PC-9 (cell line): ENCODE measurements around the gene CAMK2B. TPM values are rescaled to one million over a fixed set of nuclear protein-coding genes. Genes with fewer than 3 reads are reported as not detected.
A peak's percentile ranks its signal among the peaks of the same experiment; 100 is the strongest.

ENCODE experiments used
- BruUV-seq: library from RNA; stranded (reverse); fragments of 400-500 nt; replicated peaks from 2 replicates; lab custom pipeline; 2021; lab: Mats Ljungman, UMichigan
- CTCF ChIA-PET: fragments of 300-600 bp; sonication (Branson Sonifier 250); formaldehyde crosslinking; loops from one replicate; lab custom pipeline; 2022; ENCODE audit warnings: antibody characterized with exemption; lab: Charles Lee
- POLR2A ChIA-PET: fragments of 300-600 bp; sonication (Branson Sonifier 250); formaldehyde crosslinking; loops from one replicate; lab custom pipeline; 2022; ENCODE audit warnings: antibody characterized with exemption; ENCODE audit not compliant: unreplicated experiment; lab: Charles Lee
- DNase-seq, 2 experiments: peaks; one replicate each; pipeline versions ENCODE4 v3.0.0 to v3.0.0-alpha.2; 2015 to 2022; ENCODE audit warnings: mixed read lengths in 1 of 2
- H2AFZ ChIP-seq: fragments of 200-600 bp; sonication (generic); 2 replicates; pipeline ENCODE4 v1.8.1; 2017; ENCODE audit warnings: antibody characterized with exemption
- H3F3A ChIP-seq: fragments of 200-600 bp; sonication (generic); 2 replicates; pipeline ENCODE4 v1.8.1; 2017; ENCODE audit warnings: antibody characterized with exemption, mild to moderate bottlenecking, low read depth; ENCODE audit not compliant: insufficient read depth
- H3K27ac ChIP-seq: fragments of 200-600 bp; sonication (generic); 2 replicates; pipeline ENCODE4 v1.6.1; 2016; ENCODE audit warnings: mixed run types
- H3K27me3 ChIP-seq: fragments of 200-600 bp; sonication (generic); 2 replicates; pipeline ENCODE4 v1.6.1; 2016; ENCODE audit warnings: low read depth, mixed run types; ENCODE audit not compliant: insufficient read depth
- H3K36me3 ChIP-seq: fragments of 200-600 bp; sonication (generic); 2 replicates; pipeline ENCODE4 v1.6.1; 2016; ENCODE audit warnings: low read depth, mixed run types
- H3K4me1 ChIP-seq: fragments of 200-600 bp; sonication (generic); replicated peaks from 2 replicates; pipeline ENCODE4 v1.6.1; 2016; ENCODE audit warnings: mixed run types; ENCODE audit not compliant: insufficient read depth
- H3K4me2 ChIP-seq: fragments of 200-600 bp; sonication (generic); 2 replicates; pipeline ENCODE4 v1.6.1; 2017; ENCODE audit warnings: mixed run types
- H3K4me3 ChIP-seq: fragments of 200-600 bp; sonication (generic); 2 replicates; pipeline ENCODE4 v1.6.1; 2016; ENCODE audit warnings: mixed run types
- H3K79me2 ChIP-seq: fragments of 200-600 bp; sonication (generic); 2 replicates; pipeline ENCODE4 v1.6.1; 2017; ENCODE audit warnings: low read depth, mixed run types
- H3K9me2 ChIP-seq: fragments of 200-600 bp; sonication (generic); 2 replicates; pipeline ENCODE4 v1.8.1; 2017; ENCODE audit warnings: mild to moderate bottlenecking; ENCODE audit not compliant: insufficient read depth
- H3K9me3 ChIP-seq: fragments of 200-600 bp; sonication (generic); 2 replicates; pipeline ENCODE4 v1.8.1; 2016; ENCODE audit warnings: low read depth; ENCODE audit not compliant: insufficient read depth
- H4K20me1 ChIP-seq: fragments of 200-600 bp; sonication (generic); 2 replicates; pipeline ENCODE4 v1.8.1; 2017; ENCODE audit not compliant: insufficient read depth
- EZH2 ChIP-seq: fragments of 200-600 bp; sonication (generic); IDR thresholded peaks from 2 replicates; pipeline ENCODE4 v1.8.0; 2017; ENCODE audit warnings: antibody characterized with exemption, low read depth
- intact Hi-C: fragments of 100-400 bp; cut with micrococcal nuclease; formaldehyde crosslinking; loops from one replicate; pipeline ENCODE4 v1.10.0; 2022; ENCODE audit not compliant: unreplicated experiment
- total RNA-seq: library from RNA; stranded (reverse); gene quantifications from 2 replicates; pipeline ENCODE4 v1.2.3, GENCODE V29; 2021
- TF ChIP-seq, protein P1 (sequence below): fragments of 200-600 bp; sonication (generic); conservative IDR thresholded peaks from 2 replicates; pipeline ENCODE4 v1.6.1; 2017; ENCODE audit warnings: mixed run types, antibody characterized with exemption, mild to moderate bottlenecking, moderate library complexity

The CAMK2B gene
- total RNA-seq, 1 experiment from 2014 or later = 0.15 TPM

DNA sequence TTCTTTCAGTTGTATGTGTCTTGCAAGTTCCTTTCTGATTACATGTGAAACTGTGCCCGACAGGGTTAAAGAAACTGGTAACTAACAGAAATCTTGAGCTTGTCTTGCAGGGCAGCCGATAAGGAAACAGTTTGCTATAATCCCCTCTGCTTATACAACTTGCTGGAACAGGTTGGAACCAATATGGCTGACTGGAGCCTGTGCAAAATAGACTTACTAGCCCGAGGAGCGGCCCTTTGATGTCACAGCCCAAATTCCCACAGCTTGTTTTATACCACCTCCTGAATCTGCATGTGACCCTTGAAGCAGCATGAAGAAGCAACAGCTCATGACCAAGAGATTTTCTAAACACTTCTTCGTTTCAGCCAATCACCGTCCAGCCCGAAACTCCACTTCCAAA is 127.9 kb downstream of the CAMK2B start:
- DNase-seq = no peak
- Histone ChIP-seq H3K27me3 (no peaks in the 10 kb centered on the region), H4K20me1 (peaks cover 10% of the 10 kb centered on the region), H2AFZ (no peak overlapping the region), H3K27ac (no peak overlapping the region), H3K79me2 (peaks cover 16% of the 10 kb centered on the region), H3F3A (peaks cover 6% of the 10 kb centered on the region; the same call in 1 of the 2 replicates), H3K4me3 (no peak overlapping the region), H3K36me3 (no peaks in the 10 kb centered on the region), H3K4me1 (peaks cover 5% of the 10 kb centered on the region), H3K9me2 (no peaks in the 10 kb centered on the region), H3K9me3 (no peaks in the 10 kb centered on the region), H3K4me2 (no peak overlapping the region)
- TF ChIP-seq, protein P1, sequence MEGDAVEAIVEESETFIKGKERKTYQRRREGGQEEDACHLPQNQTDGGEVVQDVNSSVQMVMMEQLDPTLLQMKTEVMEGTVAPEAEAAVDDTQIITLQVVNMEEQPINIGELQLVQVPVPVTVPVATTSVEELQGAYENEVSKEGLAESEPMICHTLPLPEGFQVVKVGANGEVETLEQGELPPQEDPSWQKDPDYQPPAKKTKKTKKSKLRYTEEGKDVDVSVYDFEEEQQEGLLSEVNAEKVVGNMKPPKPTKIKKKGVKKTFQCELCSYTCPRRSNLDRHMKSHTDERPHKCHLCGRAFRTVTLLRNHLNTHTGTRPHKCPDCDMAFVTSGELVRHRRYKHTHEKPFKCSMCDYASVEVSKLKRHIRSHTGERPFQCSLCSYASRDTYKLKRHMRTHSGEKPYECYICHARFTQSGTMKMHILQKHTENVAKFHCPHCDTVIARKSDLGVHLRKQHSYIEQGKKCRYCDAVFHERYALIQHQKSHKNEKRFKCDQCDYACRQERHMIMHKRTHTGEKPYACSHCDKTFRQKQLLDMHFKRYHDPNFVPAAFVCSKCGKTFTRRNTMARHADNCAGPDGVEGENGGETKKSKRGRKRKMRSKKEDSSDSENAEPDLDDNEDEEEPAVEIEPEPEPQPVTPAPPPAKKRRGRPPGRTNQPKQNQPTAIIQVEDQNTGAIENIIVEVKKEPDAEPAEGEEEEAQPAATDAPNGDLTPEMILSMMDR = no peak
- no peak for TF ChIP-seq EZH2
- intact Hi-C loops = no loop called here
- BruUV-seq = no TSS peak
- CTCF ChIA-PET = no interaction called here
- POLR2A ChIA-PET = no interaction called here

- no peaks in the 10 kb centered on the region for H3K9me3 ChIP-seq
- no peak overlapping the region for H3K27ac ChIP-seq
- no peaks in the 10 kb centered on the region for H3K27me3 ChIP-seq
- peaks cover 6% of the 10 kb centered on the region; the same call in 1 of the 2 replicates for H3F3A ChIP-seq
- DNase-seq = peak in 1 of 2 experiments; percentile 48
- H3K9me2 ChIP-seq = no peaks in the 10 kb centered on the region
- H4K20me1 ChIP-seq = 0 out of 2 replicates have a peak, but pooled peaks cover under 1% of the 10 kb centered on the region
- peaks cover 6% of the 10 kb centered on the region for H3K79me2 ChIP-seq
- H3K4me3 ChIP-seq = no peak overlapping the region
- H3K36me3 ChIP-seq = no peaks in the 10 kb centered on the region
- ChIA-PET POLR2A (no interaction called here), CTCF (interaction anchor here (0.5 kb wide), 1 partner anchor 65 kb away, joined by 3 read pairs; no protein-coding TSS in a partner anchor)
- no peak overlapping the region for H3K4me2 ChIP-seq
- no TSS peak for BruUV-seq
- intact Hi-C loops = loop anchor here (1.0 kb wide), 2 partner anchors 65 to 124 kb away; no protein-coding TSS in a partner anchor
- no peak overlapping the region for H2AFZ ChIP-seq
- TF ChIP-seq, protein P1 = peak; percentile 85
- TF ChIP-seq EZH2 = no peak
- no peaks in the 10 kb centered on the region for H3K4me1 ChIP-seq
Measured at GRCh38 chr7:44196450-44196872, 128.9 kb downstream of the CAMK2B start.

- no peak overlapping the region for H3K4me2 ChIP-seq
- ChIA-PET CTCF (interaction anchor here (0.5 kb wide), 1 partner anchor 65 kb away, joined by 3 read pairs; no protein-coding TSS in a partner anchor), POLR2A (no interaction called here)
- H2AFZ ChIP-seq = no peak overlapping the region
- intact Hi-C loops = loop anchor here (1.0 kb wide), 2 partner anchors 65 to 124 kb away; no protein-coding TSS in a partner anchor
- H3F3A ChIP-seq = peaks cover 6% of the 10 kb centered on the region; the same call in 1 of the 2 replicates
- DNase-seq = no peak
- H3K4me1 ChIP-seq = no peaks in the 10 kb centered on the region
- no peak overlapping the region for H3K4me3 ChIP-seq
- no peak overlapping the region for H3K27ac ChIP-seq
- H4K20me1 ChIP-seq = no peaks in the 10 kb centered on the region
- no TSS peak for BruUV-seq
- TF ChIP-seq, protein P1 = no peak
- TF ChIP-seq EZH2 = no peak
- H3K36me3 ChIP-seq = no peaks in the 10 kb centered on the region
- H3K79me2 ChIP-seq = peaks cover under 1% of the 10 kb centered on the region; the same call in 1 of the 2 replicates
- no peaks in the 10 kb centered on the region for H3K9me2 ChIP-seq
- no peaks in the 10 kb centered on the region for H3K27me3 ChIP-seq
- H3K9me3 ChIP-seq = no peaks in the 10 kb centered on the region
Measured at GRCh38 chr7:44195889-44196288, 129.5 kb downstream of the CAMK2B start.
